ENCODE data around the gene SLC9A4. TPM values are rescaled to one million over a fixed set of nuclear protein-coding genes. Genes with fewer than 3 reads are reported as not detected.

The SLC9A4 gene
- total and polyA plus RNA-seq, 9 of the 15 experiments (the other 6 are each of a cell fraction or from before 2014, with no cell fraction given): 0.04 to 0.15 (median 0.04) TPM; not detected in 5

- TF ChIP-seq, protein P1, sequence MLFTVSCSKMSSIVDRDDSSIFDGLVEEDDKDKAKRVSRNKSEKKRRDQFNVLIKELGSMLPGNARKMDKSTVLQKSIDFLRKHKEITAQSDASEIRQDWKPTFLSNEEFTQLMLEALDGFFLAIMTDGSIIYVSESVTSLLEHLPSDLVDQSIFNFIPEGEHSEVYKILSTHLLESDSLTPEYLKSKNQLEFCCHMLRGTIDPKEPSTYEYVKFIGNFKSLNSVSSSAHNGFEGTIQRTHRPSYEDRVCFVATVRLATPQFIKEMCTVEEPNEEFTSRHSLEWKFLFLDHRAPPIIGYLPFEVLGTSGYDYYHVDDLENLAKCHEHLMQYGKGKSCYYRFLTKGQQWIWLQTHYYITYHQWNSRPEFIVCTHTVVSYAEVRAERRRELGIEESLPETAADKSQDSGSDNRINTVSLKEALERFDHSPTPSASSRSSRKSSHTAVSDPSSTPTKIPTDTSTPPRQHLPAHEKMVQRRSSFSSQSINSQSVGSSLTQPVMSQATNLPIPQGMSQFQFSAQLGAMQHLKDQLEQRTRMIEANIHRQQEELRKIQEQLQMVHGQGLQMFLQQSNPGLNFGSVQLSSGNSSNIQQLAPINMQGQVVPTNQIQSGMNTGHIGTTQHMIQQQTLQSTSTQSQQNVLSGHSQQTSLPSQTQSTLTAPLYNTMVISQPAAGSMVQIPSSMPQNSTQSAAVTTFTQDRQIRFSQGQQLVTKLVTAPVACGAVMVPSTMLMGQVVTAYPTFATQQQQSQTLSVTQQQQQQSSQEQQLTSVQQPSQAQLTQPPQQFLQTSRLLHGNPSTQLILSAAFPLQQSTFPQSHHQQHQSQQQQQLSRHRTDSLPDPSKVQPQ (CRISPR knock-in tag; IDR thresholded peaks at IDR 0.05; ENCODE audit: borderline replicate concordance): no peak
- no peak for TF ChIP-seq SRF (CRISPR knock-in tag; IDR thresholded peaks at IDR 0.05)
- no peak for TF ChIP-seq ATF7 (IDR thresholded peaks at IDR 0.05)
Measured at GRCh38 chr2:102446936-102447335, 26.1 kb upstream of the SLC9A4 start (continued).

- peak; percentile 73 for FAIRE-seq
- no peaks in the 10 kb centered on the region for H3K36me3 ChIP-seq (ENCODE audit: control insufficient read depth, insufficient read depth, low read length)
- no peaks in the 10 kb centered on the region for H3K9me1 ChIP-seq (ENCODE audit: control insufficient read depth, insufficient read depth, low read length)
- BruUV-seq (replicated peaks): no TSS peak
- no peaks in the 10 kb centered on the region for H3K9me3 ChIP-seq (replicated peaks; ENCODE audit: control insufficient read depth, insufficient read depth, low read depth, low read length)
- DNase-seq (ENCODE audit: extremely low read depth in 1 of 4, low spot score in 3 of 4): peak; percentile 35 to 70 (median 40)
- in situ Hi-C loops (cut with MboI): loop anchor here (5.0 kb wide), 1 partner anchor 92 kb away; the partner anchor contains the start of gene IL18R1
- no peak overlapping the region for H3K4me3 ChIP-seq
- no peaks in the 10 kb centered on the region for H4K20me1 ChIP-seq (replicated peaks; ENCODE audit: control insufficient read depth, insufficient read depth, low read length)
- 0% methylated on average over 1 of the region's 1 CpG for WGBS (ENCODE audit: insufficient coverage, low coverage, missing lambda C conversion rate)
- H3K4me1 ChIP-seq (replicated peaks in 1 of 2; ENCODE audit: control insufficient read depth in 2 of 2, insufficient read depth in 2 of 2, low read length in 2 of 2): no peaks in the 10 kb centered on the region
- H3K27ac ChIP-seq (ENCODE audit: extremely low read depth, low read depth, low read length): no peak overlapping the region
- ChIA-PET CTCF (ENCODE audit: low intra/inter-chr PET ratio) (interaction anchor here (0.6 to 1.4 kb wide), 8 partner anchors 39 to 1134 kb away, joined by 3 to 7 read pairs (median 4); partner anchors contain the start of gene IL18R1), POLR2A (interaction anchor here (0.6 to 0.7 kb wide), 2 partner anchors 14 to 967 kb away, joined by 4 read pairs; no protein-coding TSS in a partner anchor)
- H3K79me2 ChIP-seq (ENCODE audit: control insufficient read depth, insufficient read depth, low read length): no peaks in the 10 kb centered on the region
- peak; percentile 72; the same call in 2 of the 3 replicates for ATAC-seq
- H2AFZ ChIP-seq (ENCODE audit: low read depth, low read length): no peak overlapping the region
- no peak overlapping the region for H3K9ac ChIP-seq (ENCODE audit: insufficient read depth in 1 of 2, low read depth in 2 of 2, low read length in 2 of 2)
- intact Hi-C loops (cut with micrococcal nuclease): loop anchor here (2.0 to 5.0 kb wide), 2 partner anchors 197 to 429 kb away; no protein-coding TSS in a partner anchor
- H3K27me3 ChIP-seq (ENCODE audit: control insufficient read depth in 2 of 2, insufficient read depth in 2 of 2, low read length in 2 of 2): no peaks in the 10 kb centered on the region
- H3K4me2 ChIP-seq (ENCODE audit: insufficient read depth, low read length): no peak overlapping the region
- TF ChIP-seq DACH1 (IDR thresholded peaks at IDR 0.05; ENCODE audit: partially characterized antibody): no peak
- TF ChIP-seq CSDE1 (IDR thresholded peaks at IDR 0.05): no peak
- TF ChIP-seq TARDBP (IDR thresholded peaks at IDR 0.05): no peak
- TF ChIP-seq, protein P2, sequence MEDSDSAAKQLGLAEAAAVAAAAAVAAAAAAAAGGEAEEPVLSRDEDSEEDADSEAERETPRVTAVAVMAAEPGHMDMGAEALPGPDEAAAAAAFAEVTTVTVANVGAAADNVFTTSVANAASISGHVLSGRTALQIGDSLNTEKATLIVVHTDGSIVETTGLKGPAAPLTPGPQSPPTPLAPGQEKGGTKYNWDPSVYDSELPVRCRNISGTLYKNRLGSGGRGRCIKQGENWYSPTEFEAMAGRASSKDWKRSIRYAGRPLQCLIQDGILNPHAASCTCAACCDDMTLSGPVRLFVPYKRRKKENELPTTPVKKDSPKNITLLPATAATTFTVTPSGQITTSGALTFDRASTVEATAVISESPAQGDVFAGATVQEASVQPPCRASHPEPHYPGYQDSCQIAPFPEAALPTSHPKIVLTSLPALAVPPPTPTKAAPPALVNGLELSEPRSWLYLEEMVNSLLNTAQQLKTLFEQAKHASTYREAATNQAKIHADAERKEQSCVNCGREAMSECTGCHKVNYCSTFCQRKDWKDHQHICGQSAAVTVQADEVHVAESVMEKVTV (CRISPR knock-in tag; IDR thresholded peaks at IDR 0.05): peak; percentile 58; the same call in 1 of the 2 replicates
- TF ChIP-seq SMC3 (conservative IDR thresholded peaks at IDR 0.05; ENCODE audit: insufficient read depth, low read depth, low read length): peak; percentile 73
- TF ChIP-seq, protein P3, sequence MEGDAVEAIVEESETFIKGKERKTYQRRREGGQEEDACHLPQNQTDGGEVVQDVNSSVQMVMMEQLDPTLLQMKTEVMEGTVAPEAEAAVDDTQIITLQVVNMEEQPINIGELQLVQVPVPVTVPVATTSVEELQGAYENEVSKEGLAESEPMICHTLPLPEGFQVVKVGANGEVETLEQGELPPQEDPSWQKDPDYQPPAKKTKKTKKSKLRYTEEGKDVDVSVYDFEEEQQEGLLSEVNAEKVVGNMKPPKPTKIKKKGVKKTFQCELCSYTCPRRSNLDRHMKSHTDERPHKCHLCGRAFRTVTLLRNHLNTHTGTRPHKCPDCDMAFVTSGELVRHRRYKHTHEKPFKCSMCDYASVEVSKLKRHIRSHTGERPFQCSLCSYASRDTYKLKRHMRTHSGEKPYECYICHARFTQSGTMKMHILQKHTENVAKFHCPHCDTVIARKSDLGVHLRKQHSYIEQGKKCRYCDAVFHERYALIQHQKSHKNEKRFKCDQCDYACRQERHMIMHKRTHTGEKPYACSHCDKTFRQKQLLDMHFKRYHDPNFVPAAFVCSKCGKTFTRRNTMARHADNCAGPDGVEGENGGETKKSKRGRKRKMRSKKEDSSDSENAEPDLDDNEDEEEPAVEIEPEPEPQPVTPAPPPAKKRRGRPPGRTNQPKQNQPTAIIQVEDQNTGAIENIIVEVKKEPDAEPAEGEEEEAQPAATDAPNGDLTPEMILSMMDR (IDR thresholded peaks at IDR 0.05 in 2 of 3, conservative IDR thresholded peaks at IDR 0.05 in 1 of 3; ENCODE audit: insufficient read depth in 2 of 3, low read depth in 1 of 3, low read length in 3 of 3): peak; percentile 66 to 84 (median 73); a peak in 5 of 6 replicates
- TF ChIP-seq ELF4 (CRISPR knock-in tag; IDR thresholded peaks at IDR 0.05): no peak
Measured at GRCh38 chr2:102449370-102449974, 23.6 kb upstream of the SLC9A4 start.

Data from K562 (cell line).